ACC112 (cell line): ENCODE data around the gene CD40.
A peak's percentile ranks its signal among the peaks of the same experiment; 100 is the strongest.
"Not testable (repeated sequence)": the region's sequence is repeated elsewhere in the genome, so short reads cannot be mapped to it uniquely, and the experiment has no call there.

ENCODE experiments used
- H2AFZ ChIP-seq: fragments of 200-600 bp; sonication (generic); one replicate; pipeline ENCODE4 v1.6.0; 2017; ENCODE audit warnings: antibody characterized with exemption, low read length; ENCODE audit not compliant: unreplicated experiment
- H3K27ac ChIP-seq: fragments of 200-600 bp; sonication (generic); 2 replicates; pipeline ENCODE4 v1.5.1; 2014; ENCODE audit warnings: low read depth, mild to moderate bottlenecking, antibody characterized with exemption, low read length, moderate library complexity
- H3K27me3 ChIP-seq: fragments of 200-600 bp; sonication (generic); 2 replicates; pipeline ENCODE4 v1.6.1; 2014; ENCODE audit warnings: mild to moderate bottlenecking, antibody characterized with exemption, low read length, moderate library complexity, mixed read lengths; ENCODE audit not compliant: insufficient read depth
- H3K36me3 ChIP-seq: fragments of 200-600 bp; sonication (generic); 2 replicates; pipeline ENCODE4 v1.6.1; 2016; ENCODE audit warnings: mild to moderate bottlenecking, antibody characterized with exemption, low read length, moderate library complexity, mixed read lengths; ENCODE audit not compliant: insufficient read depth
- H3K4me1 ChIP-seq: fragments of 200-600 bp; sonication (generic); one replicate; pipeline ENCODE4 v1.6.1; 2016; ENCODE audit warnings: low read length, mixed read lengths; ENCODE audit not compliant: insufficient read depth, unreplicated experiment, control insufficient read depth
- H3K4me3 ChIP-seq: fragments of 200-600 bp; sonication (generic); 2 replicates; pipeline ENCODE4 v1.5.1; 2014; ENCODE audit warnings: mild to moderate bottlenecking, low read depth, low read length
- H3K79me2 ChIP-seq: fragments of 200-600 bp; sonication (generic); one replicate; pipeline ENCODE4 v1.6.0; 2016; ENCODE audit warnings: low read length; ENCODE audit not compliant: control insufficient read depth, unreplicated experiment, insufficient read depth

CD40 gene

GRCh38 chr20:46083101-46083500, 35.0 kb upstream of the CD40 start:
- Histone ChIP-seq H3K27me3 (no peaks in the 10 kb centered on the region), H3K79me2 (peaks cover 95% of the 10 kb centered on the region), H3K4me3 (no peak overlapping the region), H3K36me3 (no peaks in the 10 kb centered on the region), H2AFZ (no peak overlapping the region), H3K27ac (no peak overlapping the region), H3K4me1 (peaks cover 32% of the 10 kb centered on the region)

- Histone ChIP-seq H3K79me2 (peaks cover 98% of the 10 kb centered on the region), H3K36me3 (no peaks in the 10 kb centered on the region), H3K27me3 (no peaks in the 10 kb centered on the region), H2AFZ (no peak overlapping the region), H3K4me3 (no peak overlapping the region), H3K4me1 (peaks cover 36% of the 10 kb centered on the region), H3K27ac (no peak overlapping the region)
Measured at GRCh38 chr20:46083531-46084061, 34.5 kb upstream of the CD40 start.

GRCh38 chr20:46084805-46085178, 33.3 kb upstream of the CD40 start:
- H3K27ac ChIP-seq = no peak overlapping the region
- no peaks in the 10 kb centered on the region for H3K27me3 ChIP-seq
- no peak overlapping the region for H2AFZ ChIP-seq
- H3K4me1 ChIP-seq = peaks cover 36% of the 10 kb centered on the region
- H3K4me3 ChIP-seq = no peak overlapping the region
- H3K36me3 ChIP-seq = no peaks in the 10 kb centered on the region
- H3K79me2 ChIP-seq = peaks cover 95% of the 10 kb centered on the region

- no peaks in the 10 kb centered on the region for H3K27me3 ChIP-seq
- H3K4me1 ChIP-seq = peaks cover 36% of the 10 kb centered on the region
- peak overlapping the region; percentile 43; the same call in 1 of the 2 replicates for H3K4me3 ChIP-seq
- no peaks in the 10 kb centered on the region for H3K36me3 ChIP-seq
- H2AFZ ChIP-seq = no peak overlapping the region
- peaks cover 90% of the 10 kb centered on the region for H3K79me2 ChIP-seq
- no peak overlapping the region for H3K27ac ChIP-seq
Measured at GRCh38 chr20:46085179-46085851, 32.8 kb upstream of the CD40 start.

GRCh38 chr20:46087161-46087560, 31.0 kb upstream of the CD40 start:
- Histone ChIP-seq H3K27me3 (no peaks in the 10 kb centered on the region), H3K4me3 (no peak overlapping the region), H3K4me1 (peaks cover 36% of the 10 kb centered on the region), H3K79me2 (peaks cover 72% of the 10 kb centered on the region), H3K36me3 (no peaks in the 10 kb centered on the region), H3K27ac (no peak overlapping the region), H2AFZ (no peak overlapping the region)

GRCh38 chr20:46088409-46089166, 29.5 kb upstream of the CD40 start:
- Histone ChIP-seq H2AFZ (no peak overlapping the region), H3K27me3 (no peaks in the 10 kb centered on the region), H3K36me3 (no peaks in the 10 kb centered on the region), H3K79me2 (peaks cover 58% of the 10 kb centered on the region), H3K4me1 (peaks cover 36% of the 10 kb centered on the region), H3K27ac (no peak overlapping the region), H3K4me3 (peak overlapping the region; percentile 98)

DNA sequence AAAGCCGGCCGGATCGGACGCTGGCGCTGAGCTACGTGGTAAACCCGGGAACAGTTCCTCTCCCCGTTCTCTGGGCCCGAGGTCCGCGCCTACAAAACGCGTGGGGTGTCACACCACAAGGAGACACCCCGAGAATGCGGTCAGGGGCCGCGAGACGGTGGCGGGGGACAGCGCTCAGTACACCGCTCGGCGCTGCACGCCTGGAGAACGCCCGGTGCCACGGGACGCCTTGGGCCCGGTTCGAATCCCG, 29.0 kb upstream of the CD40 start:
- Histone ChIP-seq H3K27ac (peak overlapping the region; percentile 91), H3K36me3 (no peaks in the 10 kb centered on the region), H2AFZ (peak overlapping the region; percentile 66), H3K27me3 (no peaks in the 10 kb centered on the region), H3K4me3 (peak overlapping the region; percentile 98), H3K79me2 (peaks cover 53% of the 10 kb centered on the region), H3K4me1 (peaks cover 35% of the 10 kb centered on the region)

GRCh38 chr20:46089417-46090388, 28.4 kb upstream of the CD40 start, which contains the start of gene NCOA5:
TSS of gene NCOA5 (minus strand) at chr20:46089962. CDS start at chr20:46079424, 10,538 bp downstream.
- H3K27ac ChIP-seq = peak within 1 kb of the TSS; percentile 91
- peak within 1 kb of the TSS; percentile 66 for H2AFZ ChIP-seq
- peaks cover 47% of the 10 kb centered on the region for H3K79me2 ChIP-seq
- H3K4me1 ChIP-seq = peaks cover 29% of the 10 kb centered on the region
- no peaks in the 10 kb centered on the region for H3K27me3 ChIP-seq
- peak within 1 kb of the TSS; percentile 98 for H3K4me3 ChIP-seq
- H3K36me3 ChIP-seq = no peaks in the 10 kb centered on the region

- not testable (repeated sequence) for H3K36me3 ChIP-seq, H3K27ac ChIP-seq, H3K4me3 ChIP-seq, H3K4me1 ChIP-seq, H2AFZ ChIP-seq, H3K27me3 ChIP-seq
- peaks cover 25% of the 10 kb centered on the region for H3K79me2 ChIP-seq
Measured at GRCh38 chr20:46091622-46092535, 26.2 kb upstream of the CD40 start.
